Epithelial cell of esophagus (primary cell): ENCODE results near the gene CDH4.

ENCODE experiments used
- DNase-seq: peaks from one replicate; pipeline ENCODE4 v3.0.0; 2010; ENCODE audit warnings: low read depth
- H3K4me3 ChIP-seq: 2 replicates; pipeline ENCODE4 v1.5.1; 2011; ENCODE audit warnings: mild to moderate bottlenecking, low read length, control low read depth
- TF ChIP-seq, protein P1 (sequence below): IDR thresholded peaks from 2 replicates; pipeline ENCODE4 v1.5.1; 2011; ENCODE audit warnings: low read depth, mild to moderate bottlenecking, low read length, control low read depth, inconsistent platforms; ENCODE audit not compliant: insufficient read depth; ENCODE audit errors: missing control alignments

Gene CDH4

GRCh38 chr20:61758564-61759200, 506.6 kb downstream of the CDH4 start:
- H3K4me3 ChIP-seq, result no peak overlapping the region
- DNase-seq, result no peak
- TF ChIP-seq, protein P1, sequence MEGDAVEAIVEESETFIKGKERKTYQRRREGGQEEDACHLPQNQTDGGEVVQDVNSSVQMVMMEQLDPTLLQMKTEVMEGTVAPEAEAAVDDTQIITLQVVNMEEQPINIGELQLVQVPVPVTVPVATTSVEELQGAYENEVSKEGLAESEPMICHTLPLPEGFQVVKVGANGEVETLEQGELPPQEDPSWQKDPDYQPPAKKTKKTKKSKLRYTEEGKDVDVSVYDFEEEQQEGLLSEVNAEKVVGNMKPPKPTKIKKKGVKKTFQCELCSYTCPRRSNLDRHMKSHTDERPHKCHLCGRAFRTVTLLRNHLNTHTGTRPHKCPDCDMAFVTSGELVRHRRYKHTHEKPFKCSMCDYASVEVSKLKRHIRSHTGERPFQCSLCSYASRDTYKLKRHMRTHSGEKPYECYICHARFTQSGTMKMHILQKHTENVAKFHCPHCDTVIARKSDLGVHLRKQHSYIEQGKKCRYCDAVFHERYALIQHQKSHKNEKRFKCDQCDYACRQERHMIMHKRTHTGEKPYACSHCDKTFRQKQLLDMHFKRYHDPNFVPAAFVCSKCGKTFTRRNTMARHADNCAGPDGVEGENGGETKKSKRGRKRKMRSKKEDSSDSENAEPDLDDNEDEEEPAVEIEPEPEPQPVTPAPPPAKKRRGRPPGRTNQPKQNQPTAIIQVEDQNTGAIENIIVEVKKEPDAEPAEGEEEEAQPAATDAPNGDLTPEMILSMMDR, result no peak

DNA sequence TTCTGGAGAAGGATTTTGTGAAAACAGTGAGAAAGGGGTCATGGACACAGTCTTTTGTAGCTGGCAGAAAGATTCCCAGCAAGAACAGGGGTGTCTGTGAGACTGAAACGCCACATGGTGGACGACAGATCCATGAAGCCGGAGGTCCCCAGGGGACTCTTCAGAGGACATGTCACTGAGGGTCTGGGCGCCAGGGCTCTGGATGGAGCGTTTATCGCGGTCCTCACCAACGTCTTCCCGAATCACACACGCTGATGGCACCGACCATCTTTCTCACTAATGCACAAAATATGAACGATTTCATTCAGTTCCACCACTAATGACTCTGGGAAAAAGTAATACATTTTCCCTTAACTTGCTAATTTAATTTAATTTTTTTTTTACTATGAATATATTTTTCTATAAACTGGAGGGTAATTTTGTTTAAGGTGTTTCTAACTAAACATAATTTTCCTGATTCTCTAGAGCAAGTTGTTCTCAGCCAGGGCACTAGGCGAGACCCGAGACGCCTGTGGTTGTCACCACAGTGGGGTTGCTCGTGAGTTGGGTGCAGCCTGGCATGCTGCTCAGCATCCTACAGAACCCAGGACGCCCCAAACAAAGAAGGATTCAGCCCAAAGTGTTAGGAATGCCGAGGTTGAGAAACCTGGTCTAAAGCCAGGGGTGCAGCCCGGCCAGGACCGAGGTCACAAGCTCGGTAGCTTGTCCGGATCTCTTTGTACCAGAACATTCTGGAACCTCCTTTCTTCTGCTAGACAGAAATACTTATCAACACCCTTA, 507.4 kb downstream of the CDH4 start:
- no peak overlapping the region for H3K4me3 ChIP-seq
- no peak for DNase-seq
- TF ChIP-seq, protein P1, result no peak

- no peak for DNase-seq
- TF ChIP-seq, protein P1, result no peak
- H3K4me3 ChIP-seq, result no peak overlapping the region
Measured at GRCh38 chr20:61760321-61760720, 508.3 kb downstream of the CDH4 start.

DNA sequence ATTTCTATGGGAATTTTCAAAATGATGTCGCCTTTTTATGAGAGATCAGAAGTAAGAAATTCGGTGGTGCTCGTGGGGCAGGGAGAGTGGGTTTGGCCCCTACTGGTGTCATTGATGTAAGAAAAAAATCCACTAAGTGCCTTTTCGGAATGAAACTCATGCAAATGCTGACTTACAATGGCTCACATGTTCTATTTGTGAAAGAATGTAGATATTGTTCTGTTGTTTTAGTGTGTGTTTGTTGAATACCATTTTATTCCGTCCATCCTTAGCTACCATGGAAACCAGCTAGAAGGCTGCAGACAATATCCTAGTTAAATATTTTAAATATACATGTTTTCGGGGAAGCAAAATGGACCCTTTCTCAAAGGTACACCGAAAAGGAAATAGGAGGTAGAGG, 508.7 kb downstream of the CDH4 start:
- H3K4me3 ChIP-seq, result no peak overlapping the region
- DNase-seq, result no peak
- TF ChIP-seq, protein P1, result no peak

DNA sequence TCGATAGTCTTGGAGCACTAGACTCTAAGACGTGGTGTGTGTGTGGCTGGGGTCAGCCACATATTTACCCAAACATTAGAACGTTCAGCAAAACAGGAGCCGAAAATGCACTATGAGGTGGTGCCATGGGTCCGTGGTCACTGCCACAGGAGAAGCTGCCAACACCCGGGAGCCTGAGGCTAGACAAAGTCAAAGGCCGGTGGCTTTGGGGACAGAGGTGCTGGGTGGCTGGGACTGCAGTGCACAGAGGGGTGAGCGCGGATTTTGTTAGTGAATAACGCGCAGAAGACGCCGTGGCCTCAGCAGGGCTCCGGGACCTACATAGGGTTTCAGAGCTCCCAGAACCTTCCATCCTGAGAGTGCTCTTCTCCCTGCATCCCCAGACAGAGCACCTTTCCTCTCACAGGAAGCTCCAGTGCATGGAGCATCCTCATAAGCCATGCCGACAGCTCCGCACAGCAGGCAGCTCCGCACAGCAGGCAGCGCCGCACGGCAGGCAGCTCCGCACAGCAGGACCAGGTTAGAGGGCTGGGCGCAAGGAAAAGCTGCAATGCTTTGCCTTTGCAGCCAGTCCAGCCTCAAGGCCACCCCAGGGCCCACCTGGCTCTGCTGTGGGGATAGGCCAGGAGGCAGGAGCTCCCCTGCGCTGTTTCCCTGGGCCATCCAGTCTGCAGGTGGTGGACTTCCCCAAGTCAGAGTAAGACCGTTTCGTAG, 509.5 kb downstream of the CDH4 start:
- TF ChIP-seq, protein P1, result no peak
- DNase-seq, result no peak

GRCh38 chr20:61762167-61762710, 510.2 kb downstream of the CDH4 start:
- DNase-seq, result no peak
- no peak overlapping the region for H3K4me3 ChIP-seq
- TF ChIP-seq, protein P1, result no peak

More for the DNA sequence above, 509.5 kb downstream of the CDH4 start:
- no peak overlapping the region for H3K4me3 ChIP-seq
